Measurements from ENCODE around the gene PRTN3. TPM values are rescaled to one million over a fixed set of nuclear protein-coding genes. Genes with fewer than 3 reads are reported as not detected.

Gene PRTN3, protein sequence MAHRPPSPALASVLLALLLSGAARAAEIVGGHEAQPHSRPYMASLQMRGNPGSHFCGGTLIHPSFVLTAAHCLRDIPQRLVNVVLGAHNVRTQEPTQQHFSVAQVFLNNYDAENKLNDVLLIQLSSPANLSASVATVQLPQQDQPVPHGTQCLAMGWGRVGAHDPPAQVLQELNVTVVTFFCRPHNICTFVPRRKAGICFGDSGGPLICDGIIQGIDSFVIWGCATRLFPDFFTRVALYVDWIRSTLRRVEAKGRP
- total RNA-seq (2012; rRNA removed): not detected in 2 replicates

- peaks cover 41% of the 10 kb centered on the region for H3K27me3 ChIP-seq (ENCODE audit: control insufficient read depth, insufficient read depth, low read length)
- no peaks in the 10 kb centered on the region for H3K36me3 ChIP-seq (ENCODE audit: insufficient read depth, low read length)
- H3K4me2 ChIP-seq (ENCODE audit: low read length): no peak within 1 kb of the TSS
- H3K9ac ChIP-seq (ENCODE audit: low read depth, low read length): no peak within 1 kb of the TSS
- H3K9me3 ChIP-seq (replicated peaks; ENCODE audit: low read length): no peaks in the 10 kb centered on the region
- no peak within 1 kb of the TSS for H3K4me3 ChIP-seq (ENCODE audit: low read length)
- H3K4me1 ChIP-seq (ENCODE audit: control insufficient read depth, insufficient read depth, low read length): peaks cover 8% of the 10 kb centered on the region
Observed at GRCh38 chr19:840519-841206, at the start of gene PRTN3. Gene PRTN3, plus strand, starts transcription at chr19:840999. Its CDS starts 10 bp downstream, at chr19:841009.

DNA sequence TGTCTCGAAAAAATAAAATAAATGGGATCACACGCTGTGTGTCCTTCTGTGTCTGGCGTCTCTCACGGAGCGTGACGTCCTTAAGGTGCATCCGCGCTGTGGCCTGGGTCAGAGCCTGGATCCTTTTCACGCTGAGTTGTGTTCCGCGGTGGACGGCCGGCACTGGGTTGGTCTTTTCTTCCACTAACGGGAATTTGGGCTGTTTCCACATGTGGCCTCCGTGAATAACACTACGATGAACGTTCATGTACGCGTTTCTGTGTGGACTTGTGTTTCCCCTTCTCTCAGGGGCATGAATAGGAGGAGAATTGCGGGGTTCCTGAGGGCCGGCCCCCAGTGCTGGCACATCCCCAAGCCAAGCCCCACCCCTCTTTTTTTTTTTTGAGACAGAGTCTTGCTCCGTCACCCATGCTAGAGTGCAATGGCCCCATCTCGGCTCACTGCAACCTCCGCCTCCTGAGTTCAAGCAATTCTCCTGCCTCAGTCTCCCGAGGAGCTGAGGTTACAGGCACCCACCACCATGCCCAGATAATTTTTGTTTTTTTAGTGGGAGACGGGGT is 49.7 kb upstream of the PRTN3 start:
- peaks cover 18% of the 10 kb centered on the region for H3K4me1 ChIP-seq (ENCODE audit: control insufficient read depth, insufficient read depth, low read length)
- no peak overlapping the region for H3K9ac ChIP-seq (ENCODE audit: low read depth, low read length)
- no peaks in the 10 kb centered on the region for H3K27me3 ChIP-seq (ENCODE audit: control insufficient read depth, insufficient read depth, low read length)

GRCh38 chr19:791567-792305 is 49.1 kb upstream of the PRTN3 start:
- H3K27me3 ChIP-seq (ENCODE audit: control insufficient read depth, insufficient read depth, low read length): no peaks in the 10 kb centered on the region
- no peak overlapping the region for H3K9ac ChIP-seq (ENCODE audit: low read depth, low read length)
- no peaks in the 10 kb centered on the region for H3K36me3 ChIP-seq (ENCODE audit: insufficient read depth, low read length)
- peaks cover 22% of the 10 kb centered on the region for H3K4me1 ChIP-seq (ENCODE audit: control insufficient read depth, insufficient read depth, low read length)
- H3K4me3 ChIP-seq (ENCODE audit: low read length): no peak overlapping the region
- no peak overlapping the region for H3K4me2 ChIP-seq (ENCODE audit: low read length)
- H3K9me3 ChIP-seq (replicated peaks; ENCODE audit: low read length): no peaks in the 10 kb centered on the region

More for the DNA sequence above, 49.7 kb upstream of the PRTN3 start:
- H3K4me3 ChIP-seq (ENCODE audit: low read length): no peak overlapping the region
- H3K36me3 ChIP-seq (ENCODE audit: insufficient read depth, low read length): no peaks in the 10 kb centered on the region
- no peak overlapping the region for H3K4me2 ChIP-seq (ENCODE audit: low read length)
- no peaks in the 10 kb centered on the region for H3K9me3 ChIP-seq (replicated peaks; ENCODE audit: low read length)

DNA sequence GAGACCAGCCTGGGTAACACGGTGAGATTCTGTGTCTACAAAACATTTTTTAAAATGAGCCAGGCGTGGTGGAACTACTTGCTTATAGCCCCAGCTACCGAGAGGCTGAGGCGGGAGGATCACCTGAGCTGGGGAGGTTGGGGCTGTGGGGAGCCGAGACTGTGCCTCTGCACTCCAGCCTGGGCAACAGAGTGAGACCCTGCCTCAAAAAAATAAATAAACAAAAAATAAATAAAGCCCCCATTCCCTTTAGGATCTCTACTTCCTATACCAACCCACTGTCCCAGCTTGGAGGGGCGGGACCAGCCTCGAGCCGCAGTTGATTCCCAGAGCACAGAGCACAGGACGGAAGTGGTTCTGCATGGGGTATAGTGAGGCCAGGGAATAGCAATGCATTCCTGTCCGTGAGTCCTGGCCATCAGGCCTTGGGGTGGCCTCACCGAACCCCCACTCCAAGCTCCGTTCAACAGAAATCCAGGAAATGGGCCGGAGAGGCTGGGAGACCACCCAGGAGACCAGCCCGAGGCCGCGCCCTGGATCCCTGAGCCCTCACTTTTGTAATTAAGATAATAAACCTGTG is 48.4 kb upstream of the PRTN3 start:
- Histone ChIP-seq H3K4me3 (ENCODE audit: low read length) (no peak overlapping the region), H3K9ac (ENCODE audit: low read depth, low read length) (no peak overlapping the region), H3K27me3 (ENCODE audit: control insufficient read depth, insufficient read depth, low read length) (no peaks in the 10 kb centered on the region), H3K4me1 (ENCODE audit: control insufficient read depth, insufficient read depth, low read length) (peaks cover 22% of the 10 kb centered on the region), H3K9me3 (replicated peaks; ENCODE audit: low read length) (no peaks in the 10 kb centered on the region), H3K36me3 (ENCODE audit: insufficient read depth, low read length) (no peaks in the 10 kb centered on the region), H3K4me2 (ENCODE audit: low read length) (no peak overlapping the region)

DNA sequence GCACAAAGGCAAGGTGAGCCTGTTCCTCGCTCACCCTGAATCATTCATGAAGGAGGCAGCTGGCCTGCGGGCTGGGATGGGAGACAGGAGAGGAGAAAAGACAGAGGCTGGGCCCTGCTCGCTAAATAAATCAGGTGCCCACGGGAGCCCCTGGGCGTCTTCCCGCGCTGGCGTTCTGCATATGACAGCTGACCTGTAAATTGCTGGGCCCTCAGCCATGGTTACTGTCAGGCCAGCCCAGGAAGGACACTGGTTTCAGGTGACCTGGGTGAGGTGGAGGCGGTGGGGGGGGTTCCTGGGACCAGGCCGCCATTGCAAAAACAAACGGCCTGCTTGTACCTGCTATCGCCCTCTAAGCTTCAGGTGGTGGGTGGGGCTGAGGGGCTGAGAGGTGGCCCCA is 47.0 kb upstream of the PRTN3 start:
- no peaks in the 10 kb centered on the region for H3K27me3 ChIP-seq (ENCODE audit: control insufficient read depth, insufficient read depth, low read length)
- no peak overlapping the region for H3K4me3 ChIP-seq (ENCODE audit: low read length)
- H3K4me2 ChIP-seq (ENCODE audit: low read length): no peak overlapping the region
- peaks cover 7% of the 10 kb centered on the region for H3K36me3 ChIP-seq (ENCODE audit: insufficient read depth, low read length)
- peaks cover 22% of the 10 kb centered on the region for H3K4me1 ChIP-seq (ENCODE audit: control insufficient read depth, insufficient read depth, low read length)
- no peaks in the 10 kb centered on the region for H3K9me3 ChIP-seq (replicated peaks; ENCODE audit: low read length)
- H3K9ac ChIP-seq (ENCODE audit: low read depth, low read length): no peak overlapping the region

DNA sequence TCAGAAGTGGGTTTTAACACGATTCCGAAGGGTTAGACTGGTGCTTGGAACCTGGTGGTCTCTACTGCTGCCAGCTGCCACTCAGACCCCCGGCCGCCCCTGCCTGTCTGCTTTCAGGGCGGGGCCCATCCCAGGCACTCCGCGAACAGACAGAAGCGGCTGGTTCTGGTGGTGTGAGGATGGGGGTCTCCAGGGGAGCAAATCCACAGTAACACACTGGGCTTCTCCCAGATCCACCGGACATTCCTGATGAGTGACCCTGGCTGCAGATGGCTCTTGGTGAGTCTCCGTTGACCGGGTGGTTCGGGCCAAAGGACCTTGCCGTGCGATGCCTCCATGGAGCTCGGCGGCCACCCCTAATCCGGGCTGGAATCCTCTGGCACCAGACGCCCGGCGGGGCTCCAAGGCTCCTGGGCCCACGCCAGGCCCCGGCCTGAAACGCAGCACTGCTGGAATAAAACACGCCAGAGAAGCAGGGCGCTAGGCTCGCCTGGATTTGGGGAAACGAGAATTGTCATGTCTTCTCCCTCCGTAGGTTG is 45.7 kb upstream of the PRTN3 start:
- Histone ChIP-seq H3K9me3 (replicated peaks; ENCODE audit: low read length) (no peaks in the 10 kb centered on the region), H3K4me2 (ENCODE audit: low read length) (no peak overlapping the region), H3K9ac (ENCODE audit: low read depth, low read length) (peak overlapping the region; percentile 10), H3K4me1 (ENCODE audit: control insufficient read depth, insufficient read depth, low read length) (peaks cover 24% of the 10 kb centered on the region), H3K4me3 (ENCODE audit: low read length) (no peak overlapping the region), H3K36me3 (ENCODE audit: insufficient read depth, low read length) (peaks cover 20% of the 10 kb centered on the region), H3K27me3 (ENCODE audit: control insufficient read depth, insufficient read depth, low read length) (no peaks in the 10 kb centered on the region)

GRCh38 chr19:795691-796581 is 44.9 kb upstream of the PRTN3 start:
- Histone ChIP-seq H3K9ac (ENCODE audit: low read depth, low read length) (peak overlapping the region; percentile 92), H3K27me3 (ENCODE audit: control insufficient read depth, insufficient read depth, low read length) (no peaks in the 10 kb centered on the region), H3K4me3 (ENCODE audit: low read length) (peak overlapping the region; percentile 78), H3K4me2 (ENCODE audit: low read length) (peak overlapping the region; percentile 92), H3K9me3 (replicated peaks; ENCODE audit: low read length) (no peaks in the 10 kb centered on the region), H3K4me1 (ENCODE audit: control insufficient read depth, insufficient read depth, low read length) (peaks cover 32% of the 10 kb centered on the region), H3K36me3 (ENCODE audit: insufficient read depth, low read length) (peaks cover 28% of the 10 kb centered on the region)

DNA sequence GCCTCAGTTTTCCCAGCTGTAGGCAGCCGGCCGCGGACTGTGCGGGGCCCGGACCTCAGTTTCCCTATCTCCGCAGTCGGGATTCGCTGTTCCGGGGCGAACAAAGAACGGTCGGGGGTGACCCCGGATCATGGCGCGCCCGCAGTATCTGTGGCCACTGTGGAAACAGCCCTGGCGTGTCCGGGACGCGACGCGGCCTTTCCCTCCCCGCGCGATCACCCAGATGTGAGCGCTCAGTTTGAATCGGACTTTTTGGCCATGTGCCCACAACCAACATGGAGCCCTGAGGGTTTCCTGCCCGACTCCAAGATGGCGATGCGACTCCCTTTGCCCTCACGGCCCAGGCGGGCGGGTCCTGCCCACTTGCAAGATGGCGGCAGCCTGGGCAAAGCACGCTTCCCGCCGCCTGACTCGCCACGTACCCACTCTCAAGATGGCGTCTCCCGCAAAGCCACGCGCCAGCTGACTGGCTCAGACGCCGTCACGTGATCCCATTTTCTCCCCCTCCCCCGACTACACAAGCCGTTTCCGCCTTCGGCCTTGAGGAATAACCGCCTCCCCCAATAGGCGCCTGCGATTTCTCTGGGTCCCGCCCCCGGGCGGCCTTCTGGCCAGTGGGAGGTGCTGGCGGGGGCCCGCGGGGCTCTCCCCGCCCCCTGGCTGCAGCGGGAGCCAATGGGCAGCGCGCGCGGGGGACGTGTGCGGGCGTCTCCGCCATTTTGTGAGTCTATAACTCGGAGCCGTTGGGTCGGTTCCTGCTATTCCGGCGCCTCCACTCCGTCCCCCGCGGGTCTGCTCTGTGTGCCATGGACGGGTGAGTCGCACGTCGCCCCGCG is 43.9 kb upstream of the PRTN3 start, which contains the start of gene PTBP1:
Gene PTBP1 (plus strand): TSS at position 761 of the 836 bp plus-strand sequence. CDS start 46 bp downstream, at position 807.
- no peaks in the 10 kb centered on the region for H3K27me3 ChIP-seq (ENCODE audit: control insufficient read depth, insufficient read depth, low read length)
- peak within 1 kb of the TSS; percentile 85 for H3K4me3 ChIP-seq (ENCODE audit: low read length)
- peaks cover 36% of the 10 kb centered on the region for H3K36me3 ChIP-seq (ENCODE audit: insufficient read depth, low read length)
- peak within 1 kb of the TSS; percentile 100 for H3K4me2 ChIP-seq (ENCODE audit: low read length)
- no peaks in the 10 kb centered on the region for H3K9me3 ChIP-seq (replicated peaks; ENCODE audit: low read length)
- H3K9ac ChIP-seq (ENCODE audit: low read depth, low read length): peak within 1 kb of the TSS; percentile 93
- peaks cover 42% of the 10 kb centered on the region for H3K4me1 ChIP-seq (ENCODE audit: control insufficient read depth, insufficient read depth, low read length)

DNA sequence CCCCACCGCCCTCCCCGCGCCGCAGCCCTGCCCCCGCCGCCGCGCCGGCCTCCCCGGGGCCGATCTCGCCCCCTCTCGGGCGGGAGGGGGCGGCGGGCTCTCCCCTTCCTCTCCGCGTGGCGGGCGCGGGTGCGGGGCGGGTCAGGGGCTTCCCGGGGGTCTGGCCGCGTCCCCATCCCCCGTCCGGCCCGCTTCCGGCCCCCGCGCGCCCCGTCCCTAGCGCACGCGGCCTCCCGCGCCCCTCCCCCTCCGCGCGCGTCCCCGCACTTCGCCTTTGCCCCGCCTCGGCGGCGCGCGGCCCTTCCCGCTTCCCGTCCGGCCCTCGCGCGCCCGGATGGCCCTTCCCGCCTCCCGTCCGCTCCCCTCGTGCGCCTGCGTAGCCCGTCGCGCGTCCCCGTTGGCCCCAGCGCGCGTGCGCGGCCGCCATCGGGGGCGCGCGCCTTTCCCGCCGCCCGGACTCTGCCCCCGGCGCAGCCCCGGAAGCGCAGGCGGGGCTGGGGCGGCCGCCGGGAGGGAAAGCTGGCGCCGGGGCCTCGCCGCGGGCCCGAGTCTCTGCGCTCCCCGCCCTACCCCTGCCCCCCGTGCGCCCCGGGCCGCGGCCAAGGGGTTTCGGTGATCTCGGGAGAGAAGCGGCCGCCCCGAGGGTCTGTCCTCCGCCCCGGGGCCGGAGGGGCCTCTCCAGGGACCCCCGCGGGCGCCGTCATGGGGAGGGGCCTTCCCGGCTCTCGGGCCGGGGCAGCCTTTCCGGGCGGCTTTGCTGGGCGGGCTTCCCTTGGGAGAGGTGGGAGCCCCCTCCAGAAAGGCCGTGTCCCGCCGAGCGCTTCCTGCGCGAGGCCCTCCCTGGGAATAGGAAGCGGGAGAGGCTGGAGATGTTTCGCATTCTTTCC is 43.0 kb upstream of the PRTN3 start:
- Histone ChIP-seq H3K36me3 (ENCODE audit: insufficient read depth, low read length) (peaks cover 44% of the 10 kb centered on the region), H3K4me3 (ENCODE audit: low read length) (peak overlapping the region; percentile 85), H3K27me3 (ENCODE audit: control insufficient read depth, insufficient read depth, low read length) (no peaks in the 10 kb centered on the region), H3K4me2 (ENCODE audit: low read length) (peak overlapping the region; percentile 100), H3K9me3 (replicated peaks; ENCODE audit: low read length) (no peaks in the 10 kb centered on the region), H3K9ac (ENCODE audit: low read depth, low read length) (peak overlapping the region; percentile 93), H3K4me1 (ENCODE audit: control insufficient read depth, insufficient read depth, low read length) (peaks cover 50% of the 10 kb centered on the region)

Data from skeletal muscle satellite cell (primary cell).